ENCODE results near the gene FAF1. TPM values are rescaled to one million over a fixed set of nuclear protein-coding genes. Genes with fewer than 3 reads are reported as not detected.

Gene FAF1
- total RNA-seq, 2 donors from 2014 or later: 17.8 to 27.5 TPM

GRCh38 chr1:50973255-50973654, 13.2 kb upstream of the FAF1 start:
- ATAC-seq (no peak), DNase-seq (no peak)
- H3K27ac ChIP-seq: no peak overlapping the region
- H3K4me1 ChIP-seq: peaks cover 17% of the 10 kb centered on the region
- no peaks in the 10 kb centered on the region for H3K27me3 ChIP-seq
- intact Hi-C loops (cut with DNase I): no loop called here
- no peaks in the 10 kb centered on the region for H3K36me3 ChIP-seq (replicated peaks in 1 of 2; ENCODE audit: insufficient read depth in 1 of 2, low read depth in 2 of 2)
- WGBS, 2 donors: 90 to 93% methylated on average over 1 of the region's 1 CpG
- no peaks in the 10 kb centered on the region for H3K9me3 ChIP-seq
- no peak overlapping the region for H3K4me3 ChIP-seq
- TF ChIP-seq POLR2A (IDR thresholded peaks at IDR 0.05): no peak
- no peak for TF ChIP-seq CTCF (IDR thresholded peaks at IDR 0.05)

- no peak for DNase-seq
- H3K36me3 ChIP-seq (replicated peaks in 1 of 2; ENCODE audit: insufficient read depth in 1 of 2, low read depth in 2 of 2): no peaks in the 10 kb centered on the region
- H3K27ac ChIP-seq: peak overlapping the region in 1 of 4 donors; percentile 4
- peaks cover 18% of the 10 kb centered on the region for H3K4me1 ChIP-seq
- intact Hi-C loops (cut with DNase I): no loop called here
- H3K9me3 ChIP-seq: no peaks in the 10 kb centered on the region
- whole genome bisulfite sequencing, 2 donors: 27 to 50% methylated on average over 1 of the region's 1 CpG
- ATAC-seq: no peak
- no peak overlapping the region for H3K4me3 ChIP-seq
- TF ChIP-seq CTCF (IDR thresholded peaks at IDR 0.05): no peak
- TF ChIP-seq POLR2A (IDR thresholded peaks at IDR 0.05): no peak
- no peaks in the 10 kb centered on the region for H3K27me3 ChIP-seq
Measured at GRCh38 chr1:50972766-50973165, 12.7 kb upstream of the FAF1 start.

- no peak for ATAC-seq
- DNase-seq: no peak
- no peaks in the 10 kb centered on the region for H3K36me3 ChIP-seq (replicated peaks in 1 of 2; ENCODE audit: insufficient read depth in 1 of 2, low read depth in 2 of 2)
- peak overlapping the region in 1 of 4 donors; percentile 99 for H3K27ac ChIP-seq
- peaks cover 19% of the 10 kb centered on the region for H3K4me1 ChIP-seq
- H3K27me3 ChIP-seq: no peaks in the 10 kb centered on the region
- no peaks in the 10 kb centered on the region for H3K9me3 ChIP-seq
- H3K4me3 ChIP-seq: no peak overlapping the region
- intact Hi-C loops (cut with DNase I): no loop called here
- WGBS, 2 donors: 31 to 39% methylated on average over 6 of the region's 6 CpGs
- no peak for TF ChIP-seq CTCF (IDR thresholded peaks at IDR 0.05)
- no peak for TF ChIP-seq POLR2A (IDR thresholded peaks at IDR 0.05)
Measured at GRCh38 chr1:50971748-50972305, 11.8 kb upstream of the FAF1 start.

GRCh38 chr1:50970931-50971582, 11.0 kb upstream of the FAF1 start:
- Histone ChIP-seq H3K4me1 (peaks cover 12% of the 10 kb centered on the region), H3K36me3 (replicated peaks in 1 of 2; ENCODE audit: insufficient read depth in 1 of 2, low read depth in 2 of 2) (no peaks in the 10 kb centered on the region), H3K9me3 (no peaks in the 10 kb centered on the region), H3K4me3 (peak overlapping the region; percentile 1 to 85), H3K27me3 (no peaks in the 10 kb centered on the region), H3K27ac (peak overlapping the region in 3 of 4 donors; percentile 97 to 100 (median 99))
- 15 to 16% methylated on average over 7 of the region's 7 CpGs for WGBS, 2 donors
- no peak for TF ChIP-seq POLR2A (IDR thresholded peaks at IDR 0.05)
- no peak for TF ChIP-seq CTCF (IDR thresholded peaks at IDR 0.05)
- intact Hi-C loops (cut with DNase I): no loop called here
- no peak for ATAC-seq
- peak in 1 of 4 donors; percentile 17 for DNase-seq

GRCh38 chr1:50970509-50970887, 10.4 kb upstream of the FAF1 start:
- no peaks in the 10 kb centered on the region for H3K9me3 ChIP-seq
- no peaks in the 10 kb centered on the region for H3K36me3 ChIP-seq (replicated peaks in 1 of 2; ENCODE audit: insufficient read depth in 1 of 2, low read depth in 2 of 2)
- peak overlapping the region; percentile 74 to 100 (median 98) for H3K27ac ChIP-seq
- H3K4me3 ChIP-seq: peak overlapping the region; percentile 1 to 85
- TF ChIP-seq POLR2A (IDR thresholded peaks at IDR 0.05): no peak
- no peak for TF ChIP-seq CTCF (IDR thresholded peaks at IDR 0.05)
- ATAC-seq (no peak), DNase-seq (no peak)
- 5% methylated on average over 6 of the region's 6 CpGs for WGBS, 2 donors
- intact Hi-C loops (cut with DNase I): no loop called here
- peaks cover 12% of the 10 kb centered on the region for H3K4me1 ChIP-seq
- H3K27me3 ChIP-seq: no peaks in the 10 kb centered on the region
